Breast epithelium (tissue), 3 donors: Measurements from ENCODE around the gene CYP2A6.

ENCODE experiments used
- CTCF ChIP-seq, 3 donors: fragments of 450-650 bp; IDR thresholded peaks; one replicate each; pipeline ENCODE4 v1.5.1; 2016 to 2017; ENCODE audit warnings: antibody characterized with exemption in 3 of 3, mild to moderate bottlenecking in 3 of 3, moderate library complexity in 3 of 3
- POLR2A ChIP-seq: fragments of 450-650 bp; IDR thresholded peaks from one replicate; pipeline ENCODE4 v1.6.1; 2016; ENCODE audit warnings: antibody characterized with exemption, mild to moderate bottlenecking, moderate library complexity
- POLR2AphosphoS5 ChIP-seq, 3 donors: sonication (generic); formaldehyde crosslinking; IDR thresholded peaks; one replicate each; pipeline ENCODE4 v1.6.1; 2017; ENCODE audit warnings: antibody characterized with exemption in 3 of 3

DNA sequence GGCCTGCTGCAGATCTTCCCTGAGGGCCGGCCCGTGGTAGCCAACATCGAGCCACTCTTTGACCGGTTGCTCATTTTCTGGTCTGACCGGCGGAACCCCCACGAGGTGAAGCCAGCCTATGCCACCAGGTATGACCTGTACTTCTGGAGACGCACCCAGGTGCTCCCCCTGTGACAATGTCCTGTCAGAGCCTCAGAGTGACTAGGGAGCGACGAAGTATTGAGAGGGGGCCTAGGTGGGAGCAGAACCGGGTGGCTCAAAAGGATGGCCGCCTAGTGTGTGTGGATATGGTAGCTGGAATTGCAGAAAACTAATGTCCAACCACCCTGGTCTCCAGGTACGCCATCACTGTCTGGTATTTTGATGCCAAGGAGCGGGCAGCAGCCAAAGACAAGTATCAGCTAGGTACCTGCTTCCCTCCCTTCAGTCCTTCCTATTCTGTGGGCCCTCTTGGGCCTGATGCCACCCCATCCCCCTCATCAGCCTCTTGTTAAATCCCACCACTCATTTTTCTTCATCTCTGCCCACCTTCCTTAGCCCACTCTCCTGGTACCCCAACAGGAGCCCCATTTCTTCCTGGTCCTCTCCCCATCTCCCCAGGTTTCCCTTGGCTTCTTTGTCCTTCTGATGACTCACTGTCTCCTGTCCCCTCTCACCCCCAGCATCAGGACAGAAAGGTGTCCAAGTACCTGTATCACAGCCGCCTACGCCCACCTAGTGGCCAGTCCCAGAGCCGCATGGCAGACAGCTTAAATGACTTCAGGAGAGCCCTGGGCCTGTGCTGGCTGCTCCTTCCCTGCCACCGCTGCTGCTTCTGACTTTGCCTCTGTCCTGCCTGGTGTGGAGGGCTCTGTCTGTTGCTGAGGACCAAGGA, 42.9 kb downstream of the CYP2A6 start:
- TF ChIP-seq CTCF (IDR thresholded peaks at IDR 0.05), result peak in 1 of 3 donors; percentile 41
- TF ChIP-seq POLR2A, result no peak
- TF ChIP-seq POLR2AphosphoS5 (IDR thresholded peaks at IDR 0.05), result no peak
